Astrocyte of the spinal cord (primary cell): ENCODE data around the gene NODAL.

ENCODE experiments used
- DNase-seq: peaks from one replicate; pipeline ENCODE4 v3.0.0; 2011; ENCODE audit warnings: low read depth, low spot score
- H3K4me3 ChIP-seq: 2 replicates; pipeline ENCODE4 v1.5.1; 2011; ENCODE audit warnings: low read depth, mild to moderate bottlenecking, low read length, moderate library complexity
- in situ Hi-C: cut with HindIII; loops from 2 replicates; pipeline ENCODE4 v1.10.0; 2017; ENCODE audit warnings: low sequenced_read_pairs
- TF ChIP-seq, protein P1 (sequence below): IDR thresholded peaks from 2 replicates; pipeline ENCODE4 v1.5.1; 2012; ENCODE audit warnings: low read depth, mild to moderate bottlenecking, low read length, inconsistent platforms

NODAL gene

DNA sequence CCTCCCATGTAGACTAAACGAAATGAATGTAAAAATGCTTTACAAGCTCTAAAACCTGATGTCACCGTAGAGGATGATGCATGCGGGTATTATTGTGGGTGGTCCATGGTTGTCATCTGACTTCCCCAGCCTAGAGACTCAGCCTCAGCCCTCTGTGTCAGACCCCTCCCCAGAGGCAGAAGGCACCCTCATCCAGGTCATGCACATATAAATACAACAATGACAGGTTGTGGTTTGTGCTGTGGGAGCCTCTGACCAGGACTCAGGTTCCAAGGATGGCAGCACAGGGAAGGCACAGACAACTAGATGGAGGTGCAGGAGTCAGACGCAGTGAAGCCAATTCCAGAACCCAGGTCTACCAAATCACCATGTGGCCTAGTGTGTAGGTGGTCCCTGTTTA lies 3.3 kb upstream of the NODAL start:
- H3K4me3 ChIP-seq: no peak overlapping the region
- TF ChIP-seq, protein P1, sequence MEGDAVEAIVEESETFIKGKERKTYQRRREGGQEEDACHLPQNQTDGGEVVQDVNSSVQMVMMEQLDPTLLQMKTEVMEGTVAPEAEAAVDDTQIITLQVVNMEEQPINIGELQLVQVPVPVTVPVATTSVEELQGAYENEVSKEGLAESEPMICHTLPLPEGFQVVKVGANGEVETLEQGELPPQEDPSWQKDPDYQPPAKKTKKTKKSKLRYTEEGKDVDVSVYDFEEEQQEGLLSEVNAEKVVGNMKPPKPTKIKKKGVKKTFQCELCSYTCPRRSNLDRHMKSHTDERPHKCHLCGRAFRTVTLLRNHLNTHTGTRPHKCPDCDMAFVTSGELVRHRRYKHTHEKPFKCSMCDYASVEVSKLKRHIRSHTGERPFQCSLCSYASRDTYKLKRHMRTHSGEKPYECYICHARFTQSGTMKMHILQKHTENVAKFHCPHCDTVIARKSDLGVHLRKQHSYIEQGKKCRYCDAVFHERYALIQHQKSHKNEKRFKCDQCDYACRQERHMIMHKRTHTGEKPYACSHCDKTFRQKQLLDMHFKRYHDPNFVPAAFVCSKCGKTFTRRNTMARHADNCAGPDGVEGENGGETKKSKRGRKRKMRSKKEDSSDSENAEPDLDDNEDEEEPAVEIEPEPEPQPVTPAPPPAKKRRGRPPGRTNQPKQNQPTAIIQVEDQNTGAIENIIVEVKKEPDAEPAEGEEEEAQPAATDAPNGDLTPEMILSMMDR: no peak
- no peak for DNase-seq
- in situ Hi-C loops: no loop called here

- no peak for DNase-seq
- in situ Hi-C loops: no loop called here
Observed at GRCh38 chr10:70442332-70442988, 979 bp upstream of the NODAL start.

GRCh38 chr10:70441895-70442309 lies 421 bp upstream of the NODAL start:
- in situ Hi-C loops: no loop called here
- no peak for DNase-seq
- no peak overlapping the region for H3K4me3 ChIP-seq
- TF ChIP-seq, protein P1: no peak

More at GRCh38 chr10:70442332-70442988, 979 bp upstream of the NODAL start:
- no peak overlapping the region for H3K4me3 ChIP-seq
- TF ChIP-seq, protein P1: no peak

GRCh38 chr10:70440296-70441160 lies 953 bp downstream of the NODAL start:
- H3K4me3 ChIP-seq: peak overlapping the region; percentile 5
- in situ Hi-C loops: no loop called here
- no peak for DNase-seq
- TF ChIP-seq, protein P1: no peak

DNA sequence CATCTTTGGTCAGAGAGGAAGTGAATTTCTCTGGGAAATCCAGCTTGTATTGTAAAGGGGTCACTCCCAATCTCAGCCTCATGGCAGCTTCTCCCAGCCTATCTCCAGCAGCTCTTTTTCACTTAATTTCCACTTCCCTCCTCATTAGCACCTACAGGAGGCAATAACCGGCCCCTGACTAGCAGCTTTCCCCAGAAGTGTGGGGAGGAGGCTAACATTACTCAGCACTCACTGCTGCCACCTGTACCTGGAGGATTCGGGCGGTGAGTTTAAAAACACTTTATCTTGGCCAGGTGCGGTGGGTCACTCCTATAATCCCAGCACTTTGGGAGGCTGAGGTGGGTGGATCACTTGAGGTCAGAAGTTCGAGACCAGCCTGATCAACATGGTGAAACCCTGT lies 3.8 kb downstream of the NODAL start:
- DNase-seq: no peak
- no peak overlapping the region for H3K4me3 ChIP-seq
- TF ChIP-seq, protein P1: no peak
- in situ Hi-C loops: no loop called here

DNA sequence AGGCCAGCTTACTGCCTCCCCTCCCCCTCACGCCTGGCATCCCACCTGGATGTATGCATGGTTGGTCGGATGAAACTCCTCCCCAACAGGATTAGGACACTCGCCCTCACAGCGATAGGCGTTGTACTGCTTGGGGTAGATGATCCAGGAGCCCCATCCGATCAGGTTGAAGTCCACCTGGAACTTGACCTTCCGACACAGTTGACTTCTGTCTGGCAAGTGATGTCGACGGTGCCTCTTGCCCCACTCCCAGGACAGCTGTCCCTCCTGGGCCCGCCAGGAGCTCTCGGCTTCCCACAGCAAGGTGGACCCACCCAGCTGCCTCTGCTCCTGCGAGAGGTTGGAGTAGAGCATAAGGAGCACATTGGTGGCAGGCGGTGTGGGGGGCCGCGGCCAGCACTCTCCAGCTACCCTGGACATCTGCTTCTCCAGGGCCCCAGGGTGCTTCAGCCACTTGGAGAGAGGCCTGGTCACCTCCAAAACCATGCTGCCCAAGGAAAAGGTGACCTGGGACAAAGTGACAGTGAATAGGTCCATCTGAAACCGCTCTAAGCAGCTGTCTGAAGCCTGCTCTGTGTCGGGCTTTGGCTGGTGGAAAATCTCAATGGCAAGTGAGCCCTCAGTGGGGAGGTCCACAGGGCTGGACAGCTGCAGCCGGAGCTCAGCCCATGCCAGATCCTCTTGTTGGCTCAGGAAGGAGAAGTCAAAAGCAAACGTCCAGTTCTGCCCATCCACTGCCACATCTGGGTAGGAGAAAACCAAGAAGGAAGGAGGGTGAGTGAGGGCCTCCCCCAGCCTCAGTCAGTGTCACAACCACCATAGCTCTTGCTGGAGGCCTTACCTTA lies 6.0 kb downstream of the NODAL start:
- TF ChIP-seq, protein P1: no peak
- no peak for DNase-seq
- in situ Hi-C loops: no loop called here
- no peak overlapping the region for H3K4me3 ChIP-seq
